Stimulated activated CD8-positive, alpha-beta memory T cell treated with anti-CD3 and anti-CD28 coated beads, Interleukin-7, amount 100 ng/mL, for 24 hours (primary cell): ENCODE data around the gene PRKCB.

Experiments
- DNase-seq: peaks from one replicate; pipeline ENCODE4 v3.0.0-alpha.2; 2020; ENCODE audit warnings: low read depth

Gene PRKCB

GRCh38 chr16:24253192-24253591, 417.4 kb downstream of the PRKCB start:
- DNase-seq: peak; percentile 1

GRCh38 chr16:24255456-24256371, 419.9 kb downstream of the PRKCB start, which contains the start of gene CACNG3:
Gene CACNG3, plus strand, starts transcription at chr16:24256335. Its CDS starts 420 bp downstream, at chr16:24256755.
- peak; percentile 18 for DNase-seq

- no peak for DNase-seq
Measured at GRCh38 chr16:24257958-24258357, 422.2 kb downstream of the PRKCB start.

- no peak for DNase-seq
Measured at GRCh38 chr16:24258791-24259190, 423.0 kb downstream of the PRKCB start.

GRCh38 chr16:24262816-24263215, 427.0 kb downstream of the PRKCB start:
- no peak for DNase-seq
